ENCODE results near the gene IGF2BP1.

Gene IGF2BP1
- 0 to 0.19 (median 0) reads per million in 3 experiments for total RNA-seq

GRCh38 chr17:48997103-48997826, at the start of gene IGF2BP1:
TSS of gene IGF2BP1 (plus strand) at chr17:48997385. CDS start at chr17:48997746, 361 bp downstream.
- DNase-seq: no peak

- DNase-seq: no peak
These were observed 45.6 kb upstream of the IGF2BP1 start for GRCh38 chr17:48951572-48951971.

GRCh38 chr17:48952904-48953303, 44.3 kb upstream of the IGF2BP1 start:
- no peak for DNase-seq

- DNase-seq: no peak
These were observed 42.9 kb upstream of the IGF2BP1 start for GRCh38 chr17:48954300-48954755.

GRCh38 chr17:48960834-48961515, 36.2 kb upstream of the IGF2BP1 start:
- no peak for DNase-seq

GRCh38 chr17:48961516-48962233, 35.5 kb upstream of the IGF2BP1 start:
- no peak for DNase-seq

GRCh38 chr17:48970224-48970623, 27.0 kb upstream of the IGF2BP1 start:
- DNase-seq: no peak

GRCh38 chr17:48970865-48971687, 26.1 kb upstream of the IGF2BP1 start:
- DNase-seq: no peak

GRCh38 chr17:48972749-48973097, 24.5 kb upstream of the IGF2BP1 start:
- DNase-seq: no peak

GRCh38 chr17:48973806-48974205, 23.4 kb upstream of the IGF2BP1 start:
- no peak for DNase-seq

- DNase-seq: no peak
These were observed 15.2 kb upstream of the IGF2BP1 start for GRCh38 chr17:48981927-48982539.

GRCh38 chr17:48985436-48986245, 11.5 kb upstream of the IGF2BP1 start:
- no peak for DNase-seq

- DNase-seq: no peak
These were observed 8.1 kb upstream of the IGF2BP1 start for GRCh38 chr17:48989100-48989499.

- DNase-seq: no peak
These were observed 6.3 kb upstream of the IGF2BP1 start for GRCh38 chr17:48990882-48991357.

- no peak for DNase-seq
These were observed 4.7 kb upstream of the IGF2BP1 start for GRCh38 chr17:48992444-48992843.

- DNase-seq: no peak
These were observed 3.9 kb upstream of the IGF2BP1 start for GRCh38 chr17:48993305-48993704.

GRCh38 chr17:48993951-48994350, 3.2 kb upstream of the IGF2BP1 start:
- DNase-seq: no peak

GRCh38 chr17:48994549-48995303, 2.5 kb upstream of the IGF2BP1 start:
- no peak for DNase-seq

- DNase-seq: no peak
These were observed 1.7 kb upstream of the IGF2BP1 start for GRCh38 chr17:48995304-48995973.
